A673 (cell line): ENCODE data around the gene BTG4.

Experiments
- EZH2 ChIP-seq: fragments of 200-600 bp; sonication (generic); IDR thresholded peaks from 2 replicates; pipeline ENCODE4 v1.6.1; 2017; ENCODE audit warnings: borderline replicate concordance, low read depth, mild to moderate bottlenecking, mixed read lengths, antibody characterized with exemption, low read length; ENCODE audit not compliant: poor library complexity, severe bottlenecking
- TF ChIP-seq, protein P1 (sequence below): fragments of 300-800, 200-600 bp; sonication (generic); conservative IDR thresholded peaks from 2 replicates; pipeline ENCODE4 v1.5.1; 2017; ENCODE audit warnings: low read depth, mild to moderate bottlenecking, antibody characterized with exemption, low read length, moderate library complexity, mixed read lengths

DNA sequence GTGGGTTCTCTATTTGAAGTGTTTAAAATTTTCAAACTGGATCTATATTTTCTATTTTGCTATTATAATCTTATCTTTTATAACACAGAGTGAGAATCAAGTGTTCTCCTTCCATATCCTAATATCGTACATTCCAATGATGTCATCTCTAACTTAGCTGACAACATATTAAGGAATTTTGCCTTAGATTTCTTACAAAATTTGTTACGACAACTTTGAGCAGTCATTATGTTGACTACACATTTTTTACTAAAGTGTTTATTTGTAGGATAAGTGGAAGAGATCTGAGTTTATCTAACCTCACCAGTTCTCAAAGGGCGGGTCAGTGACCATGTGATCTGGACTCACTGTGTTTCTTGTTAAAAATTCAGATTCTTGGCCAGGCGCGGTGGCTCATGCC lies 12.7 kb downstream of the BTG4 start:
- TF ChIP-seq, protein P1, sequence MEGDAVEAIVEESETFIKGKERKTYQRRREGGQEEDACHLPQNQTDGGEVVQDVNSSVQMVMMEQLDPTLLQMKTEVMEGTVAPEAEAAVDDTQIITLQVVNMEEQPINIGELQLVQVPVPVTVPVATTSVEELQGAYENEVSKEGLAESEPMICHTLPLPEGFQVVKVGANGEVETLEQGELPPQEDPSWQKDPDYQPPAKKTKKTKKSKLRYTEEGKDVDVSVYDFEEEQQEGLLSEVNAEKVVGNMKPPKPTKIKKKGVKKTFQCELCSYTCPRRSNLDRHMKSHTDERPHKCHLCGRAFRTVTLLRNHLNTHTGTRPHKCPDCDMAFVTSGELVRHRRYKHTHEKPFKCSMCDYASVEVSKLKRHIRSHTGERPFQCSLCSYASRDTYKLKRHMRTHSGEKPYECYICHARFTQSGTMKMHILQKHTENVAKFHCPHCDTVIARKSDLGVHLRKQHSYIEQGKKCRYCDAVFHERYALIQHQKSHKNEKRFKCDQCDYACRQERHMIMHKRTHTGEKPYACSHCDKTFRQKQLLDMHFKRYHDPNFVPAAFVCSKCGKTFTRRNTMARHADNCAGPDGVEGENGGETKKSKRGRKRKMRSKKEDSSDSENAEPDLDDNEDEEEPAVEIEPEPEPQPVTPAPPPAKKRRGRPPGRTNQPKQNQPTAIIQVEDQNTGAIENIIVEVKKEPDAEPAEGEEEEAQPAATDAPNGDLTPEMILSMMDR, result no peak
- TF ChIP-seq EZH2, result no peak
